GM12878 (cell line): ENCODE data around the gene ARAP3.

Experiments
- ATF7 ChIP-seq: fragments of 450-650 bp; IDR thresholded peaks from 2 replicates; pipeline ENCODE4 v1.6.1; 2016; ENCODE audit warnings: low read depth, mild to moderate bottlenecking
- CTCF ChIP-seq, 3 experiments: IDR thresholded peaks in 2 of 3; conservative IDR thresholded peaks in 1 of 3; 2 replicates each; pipeline ENCODE4 v1.5.1; 2011; ENCODE audit warnings: low read depth in 3 of 3, low read length in 3 of 3, mild to moderate bottlenecking in 3 of 3, control low read depth in 2 of 3, moderate library complexity in 2 of 3, inconsistent platforms in 1 of 3, mixed read lengths in 1 of 3; ENCODE audit not compliant: control insufficient read depth in 2 of 3, insufficient read depth in 1 of 3; ENCODE audit errors: extremely low read depth in 1 of 3
- E2F8 ChIP-seq: fragments of 450-650 bp; IDR thresholded peaks from 2 replicates; pipeline ENCODE4 v1.6.1; 2018; ENCODE audit warnings: mild to moderate bottlenecking, low read depth, moderate library complexity; ENCODE audit not compliant: partially characterized antibody
- ELK1 ChIP-seq: IDR thresholded peaks from 2 replicates; pipeline ENCODE4 v1.6.1; 2012; ENCODE audit warnings: low read depth, low read length, improper control_type of control experiment
- EP300 ChIP-seq, 2 experiments: fragments of 150-350 bp in 1 of 2; IDR thresholded peaks; 2 replicates each; pipeline ENCODE4 v1.6.1; 2011 to 2012; ENCODE audit warnings: low read depth in 2 of 2, low read length in 2 of 2, borderline replicate concordance in 1 of 2, improper control_type of control experiment in 1 of 2, inconsistent platforms in 1 of 2; ENCODE audit not compliant: control insufficient read depth in 1 of 2
- FOXM1 ChIP-seq: IDR thresholded peaks from 2 replicates; pipeline ENCODE4 v1.6.1; 2012; ENCODE audit warnings: low read depth, mild to moderate bottlenecking, inconsistent platforms, low read length, moderate library complexity
- HDAC2 ChIP-seq: fragments of 200-600 bp; sonication (generic); IDR thresholded peaks from 2 replicates; pipeline ENCODE4 v1.6.1; 2017
- JUND ChIP-seq: IDR thresholded peaks from 2 replicates; pipeline ENCODE4 v1.6.1; 2012; ENCODE audit warnings: low read depth, mild to moderate bottlenecking, low read length, improper control_type of control experiment, moderate library complexity
- MAX ChIP-seq: IDR thresholded peaks from 2 replicates; pipeline ENCODE4 v1.6.1; 2012; ENCODE audit warnings: low read depth, low read length, improper control_type of control experiment
- MXI1 ChIP-seq: fragments of 150-350 bp; IDR thresholded peaks from 2 replicates; pipeline ENCODE4 v1.6.1; 2011; ENCODE audit warnings: low read depth, mild to moderate bottlenecking, inconsistent platforms, low read length, improper control_type of control experiment
- MYB ChIP-seq: fragments of 150-350 bp; IDR thresholded peaks from 2 replicates; pipeline ENCODE4 v1.6.1; 2014; ENCODE audit warnings: mild to moderate bottlenecking, low read depth, low read length, borderline replicate concordance
- POLR2A ChIP-seq: IDR thresholded peaks from 2 replicates; pipeline ENCODE4 v1.6.1; 2011; ENCODE audit warnings: low read depth, mild to moderate bottlenecking, low read length
- ZBTB33 ChIP-seq: fragments of 450-650 bp; IDR thresholded peaks from 2 replicates; pipeline ENCODE4 v1.6.1; 2017; ENCODE audit warnings: mild to moderate bottlenecking
- ZBTB4 ChIP-seq: fragments of 450-650 bp; formaldehyde crosslinking; IDR thresholded peaks from 2 replicates; pipeline ENCODE4 v1.4.0; 2022; ENCODE audit warnings: mild to moderate bottlenecking, moderate library complexity

GRCh38 chr5:141697586-141697985, 15.6 kb upstream of the ARAP3 start:
- TF ChIP-seq CTCF (IDR thresholded peaks at IDR 0.05 in 2 of 3, conservative IDR thresholded peaks at IDR 0.05 in 1 of 3; ENCODE audit: control insufficient read depth in 2 of 3, extremely low read depth in 1 of 3, insufficient read depth in 1 of 3, low read depth in 3 of 3, low read length in 3 of 3) (no peak), MXI1 (no peak), MAX (no peak), FOXM1 (no peak), E2F8 (no peak), JUND (no peak), ELK1 (no peak), EP300 (IDR thresholded peaks at IDR 0.05; ENCODE audit: borderline replicate concordance in 1 of 2, control insufficient read depth in 1 of 2, low read depth in 2 of 2, low read length in 2 of 2) (no peak), ATF7 (no peak), POLR2A (no peak), ZBTB33 (no peak), MYB (no peak), HDAC2 (no peak), ZBTB4 (CRISPR knock-in tag) (no peak)
